Fibroblast of villous mesenchyme (primary cell): ENCODE results near the gene APOM. TPM values are rescaled to one million over a fixed set of nuclear protein-coding genes. Genes with fewer than 3 reads are reported as not detected.

Source experiments
- DNase-seq: peaks from one replicate; pipeline ENCODE4 v3.0.0-alpha.2; 2010; ENCODE audit warnings: low read depth
- H3K4me3 ChIP-seq: 2 replicates; pipeline ENCODE4 v1.5.1; 2011; ENCODE audit warnings: low read depth, mild to moderate bottlenecking, low read length
- total RNA-seq: library from RNA; depleted of rRNA; stranded (reverse); fragments of >200 nt; gene quantifications from 2 replicates; pipeline ENCODE4 v1.2.3, GENCODE V29; 2012
- TF ChIP-seq, protein P1 (sequence below): IDR thresholded peaks from 2 replicates; pipeline ENCODE4 v1.5.1; 2012; ENCODE audit warnings: low read depth, mild to moderate bottlenecking, low read length; ENCODE audit not compliant: insufficient read depth

Gene APOM
- total RNA-seq, 1 donor: 0.43 TPM

DNA sequence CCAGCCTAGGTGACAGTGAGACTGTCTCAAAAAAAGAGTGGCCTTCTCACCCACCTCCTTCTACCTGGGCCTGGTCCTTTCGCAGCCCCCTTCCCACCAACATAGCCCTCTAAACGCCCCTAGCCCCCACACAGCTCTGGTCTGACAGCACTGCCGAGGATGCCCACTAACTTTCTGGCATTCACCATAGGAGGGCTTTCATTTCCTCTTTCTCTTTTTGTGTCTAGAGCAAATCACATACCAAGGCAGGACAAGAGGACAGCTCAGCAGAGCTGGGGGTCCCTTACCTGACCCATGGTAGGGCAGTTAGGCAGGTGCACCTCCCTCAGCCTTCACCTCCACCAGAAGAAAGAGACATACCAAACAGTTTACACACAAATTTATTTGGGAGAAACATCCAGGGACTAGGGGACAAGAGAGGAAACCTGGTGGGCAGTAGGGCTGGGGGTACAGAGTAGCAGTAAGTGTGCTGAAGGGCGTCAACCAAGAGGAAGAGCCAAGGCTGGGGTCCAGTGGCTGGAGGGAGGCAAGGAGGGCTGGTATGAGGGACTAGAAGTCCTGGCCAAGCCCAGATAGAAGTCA lies 20.7 kb downstream of the APOM start:
- no peak overlapping the region for H3K4me3 ChIP-seq
- DNase-seq: no peak
- TF ChIP-seq, protein P1, sequence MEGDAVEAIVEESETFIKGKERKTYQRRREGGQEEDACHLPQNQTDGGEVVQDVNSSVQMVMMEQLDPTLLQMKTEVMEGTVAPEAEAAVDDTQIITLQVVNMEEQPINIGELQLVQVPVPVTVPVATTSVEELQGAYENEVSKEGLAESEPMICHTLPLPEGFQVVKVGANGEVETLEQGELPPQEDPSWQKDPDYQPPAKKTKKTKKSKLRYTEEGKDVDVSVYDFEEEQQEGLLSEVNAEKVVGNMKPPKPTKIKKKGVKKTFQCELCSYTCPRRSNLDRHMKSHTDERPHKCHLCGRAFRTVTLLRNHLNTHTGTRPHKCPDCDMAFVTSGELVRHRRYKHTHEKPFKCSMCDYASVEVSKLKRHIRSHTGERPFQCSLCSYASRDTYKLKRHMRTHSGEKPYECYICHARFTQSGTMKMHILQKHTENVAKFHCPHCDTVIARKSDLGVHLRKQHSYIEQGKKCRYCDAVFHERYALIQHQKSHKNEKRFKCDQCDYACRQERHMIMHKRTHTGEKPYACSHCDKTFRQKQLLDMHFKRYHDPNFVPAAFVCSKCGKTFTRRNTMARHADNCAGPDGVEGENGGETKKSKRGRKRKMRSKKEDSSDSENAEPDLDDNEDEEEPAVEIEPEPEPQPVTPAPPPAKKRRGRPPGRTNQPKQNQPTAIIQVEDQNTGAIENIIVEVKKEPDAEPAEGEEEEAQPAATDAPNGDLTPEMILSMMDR: no peak

DNA sequence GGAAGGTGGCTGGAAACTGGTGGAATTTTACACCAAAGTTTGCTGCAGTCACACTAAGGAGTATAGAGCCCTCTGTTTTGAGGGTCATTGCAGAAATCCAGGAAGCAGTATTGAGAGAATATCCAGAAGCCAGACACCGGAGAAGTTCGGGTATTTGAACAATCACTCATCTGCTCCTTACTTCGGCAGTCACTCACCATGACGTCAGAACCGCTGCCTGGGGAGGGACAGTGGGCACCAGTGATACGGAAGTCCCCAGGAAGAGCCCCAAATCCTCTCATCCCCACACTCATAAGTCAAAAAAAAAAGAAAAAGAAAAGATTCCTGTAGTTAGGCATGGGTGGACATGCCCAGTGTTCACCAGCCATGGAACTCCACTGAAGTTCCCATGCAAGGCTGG lies 21.2 kb downstream of the APOM start:
- TF ChIP-seq, protein P1: no peak
- DNase-seq: no peak
- no peak overlapping the region for H3K4me3 ChIP-seq

GRCh38 chr6:31677955-31678354 lies 22.3 kb downstream of the APOM start:
- TF ChIP-seq, protein P1: no peak

DNA sequence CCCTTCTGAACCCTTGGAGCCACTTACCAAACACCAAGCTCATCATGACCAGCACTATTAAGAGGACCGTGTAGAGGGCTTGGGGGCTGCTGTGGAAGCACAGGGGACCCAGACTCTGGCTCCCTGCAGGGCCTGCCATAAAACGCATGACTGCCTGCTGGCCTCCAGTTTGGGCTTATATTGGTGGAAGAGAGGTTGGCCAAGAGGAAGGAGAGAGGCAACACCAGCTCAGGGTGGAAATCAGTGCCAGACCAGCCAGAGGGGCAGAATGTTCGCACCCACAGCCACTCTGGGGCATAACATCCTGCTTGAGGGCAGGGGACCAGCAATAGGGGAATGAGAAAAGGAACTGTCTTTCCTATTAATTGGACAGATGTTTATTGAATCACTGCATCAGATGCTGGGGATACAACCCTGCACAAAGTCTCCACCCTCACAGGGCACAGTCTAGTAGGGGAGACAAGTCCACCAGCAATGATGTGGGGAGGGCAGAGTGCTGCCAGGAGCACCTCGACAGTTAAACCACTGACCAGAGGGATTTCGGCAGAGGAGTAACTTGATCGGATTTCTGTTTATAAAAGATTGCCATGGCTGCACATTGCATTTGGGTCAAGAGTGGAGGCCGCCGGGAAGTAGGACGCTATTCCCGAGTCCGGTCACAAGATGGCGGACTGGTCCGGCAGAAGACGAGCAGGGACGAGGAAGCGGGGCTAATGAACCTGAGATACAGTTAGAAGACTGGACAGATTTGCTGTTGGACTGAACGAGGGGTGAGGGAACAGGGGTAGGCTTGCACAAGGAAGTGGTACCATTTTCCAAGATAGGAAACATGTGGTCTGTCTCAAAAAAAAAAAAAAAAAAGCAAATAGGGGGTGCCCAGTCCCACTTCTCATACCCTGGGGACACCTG lies 24.8 kb downstream of the APOM start, which contains the start of gene LY6G5C:
Gene LY6G5C, minus strand, starts transcription at position 842 of the 909 bp plus-strand sequence. Its CDS starts 694 bp downstream, at position 148.
- peak within 1 kb of the TSS; percentile 62 for H3K4me3 ChIP-seq
- TF ChIP-seq, protein P1: peak; percentile 60
- DNase-seq: peak; percentile 92

More at GRCh38 chr6:31677955-31678354, 22.3 kb downstream of the APOM start:
- no peak overlapping the region for H3K4me3 ChIP-seq
- DNase-seq: no peak

GRCh38 chr6:31681135-31681671 lies 25.5 kb downstream of the APOM start:
- peak overlapping the region; percentile 62 for H3K4me3 ChIP-seq
- peak; percentile 45 for DNase-seq
- TF ChIP-seq, protein P1: no peak

GRCh38 chr6:31683591-31683990 lies 27.9 kb downstream of the APOM start:
- no peak for DNase-seq
- no peak overlapping the region for H3K4me3 ChIP-seq
- TF ChIP-seq, protein P1: no peak
